ENCODE results near the gene FGF9. TPM values are rescaled to one million over a fixed set of nuclear protein-coding genes. Genes with fewer than 3 reads are reported as not detected.
A peak's percentile ranks its signal among the peaks of the same experiment; 100 is the strongest.

FGF9 gene
- total RNA-seq, 1 experiment from 2014 or later, result not detected

DNA sequence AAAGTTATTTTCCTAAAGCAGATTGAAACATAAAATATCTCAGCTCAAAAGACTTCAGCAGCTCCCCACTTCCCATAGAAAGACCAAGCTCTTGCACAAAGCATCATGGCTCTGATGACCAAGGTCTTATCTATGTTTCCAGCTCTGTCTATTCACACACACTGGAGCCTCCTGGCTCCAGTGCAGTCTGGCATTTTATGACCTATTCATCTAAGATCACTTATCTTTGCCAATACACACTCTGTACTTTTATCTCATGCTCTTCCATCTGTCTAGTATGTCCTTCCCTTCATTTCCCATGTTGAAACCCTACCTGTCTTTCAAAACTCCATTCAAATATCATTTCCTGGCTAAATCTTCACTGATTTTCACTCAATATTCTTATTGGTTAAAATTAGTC is 74.4 kb downstream of the FGF9 start:
- CTCF ChIA-PET, result no interaction called here
- H2AFZ ChIP-seq (ENCODE audit: low read length), result no peak overlapping the region

DNA sequence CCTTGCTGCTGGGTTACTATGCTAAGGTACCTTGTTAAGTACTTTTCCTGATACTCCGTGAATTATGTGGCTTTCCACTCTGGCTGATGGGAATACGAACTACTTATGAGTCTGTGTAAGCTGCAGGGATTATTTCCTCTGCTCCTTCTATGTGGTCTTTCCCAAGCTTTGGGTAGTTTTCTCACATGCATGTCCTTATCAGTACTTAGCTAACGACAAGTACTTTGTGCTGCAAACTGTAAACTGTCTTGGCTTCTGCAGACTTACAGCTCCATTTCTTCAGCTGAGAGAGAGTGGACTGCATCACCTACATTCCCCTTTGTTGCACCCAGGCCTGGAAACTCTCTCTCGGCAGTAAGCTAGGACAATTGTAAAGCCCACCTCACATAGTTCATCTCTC is 76.6 kb downstream of the FGF9 start:
- ATAC-seq (no peak), DNase-seq (no peak)
- H3K4me2 ChIP-seq (ENCODE audit: low read length), result no peak overlapping the region
- H4K20me1 ChIP-seq (ENCODE audit: low read length), result no peaks in the 10 kb centered on the region
- H3K4me1 ChIP-seq (ENCODE audit: insufficient read depth, low read length), result no peaks in the 10 kb centered on the region
- H3F3A ChIP-seq (ENCODE audit: low read length, unreplicated experiment), result no peaks in the 10 kb centered on the region
- H2AFZ ChIP-seq (ENCODE audit: low read length), result no peak overlapping the region
- CTCF ChIA-PET, result no interaction called here
- TF ChIP-seq, protein P1, sequence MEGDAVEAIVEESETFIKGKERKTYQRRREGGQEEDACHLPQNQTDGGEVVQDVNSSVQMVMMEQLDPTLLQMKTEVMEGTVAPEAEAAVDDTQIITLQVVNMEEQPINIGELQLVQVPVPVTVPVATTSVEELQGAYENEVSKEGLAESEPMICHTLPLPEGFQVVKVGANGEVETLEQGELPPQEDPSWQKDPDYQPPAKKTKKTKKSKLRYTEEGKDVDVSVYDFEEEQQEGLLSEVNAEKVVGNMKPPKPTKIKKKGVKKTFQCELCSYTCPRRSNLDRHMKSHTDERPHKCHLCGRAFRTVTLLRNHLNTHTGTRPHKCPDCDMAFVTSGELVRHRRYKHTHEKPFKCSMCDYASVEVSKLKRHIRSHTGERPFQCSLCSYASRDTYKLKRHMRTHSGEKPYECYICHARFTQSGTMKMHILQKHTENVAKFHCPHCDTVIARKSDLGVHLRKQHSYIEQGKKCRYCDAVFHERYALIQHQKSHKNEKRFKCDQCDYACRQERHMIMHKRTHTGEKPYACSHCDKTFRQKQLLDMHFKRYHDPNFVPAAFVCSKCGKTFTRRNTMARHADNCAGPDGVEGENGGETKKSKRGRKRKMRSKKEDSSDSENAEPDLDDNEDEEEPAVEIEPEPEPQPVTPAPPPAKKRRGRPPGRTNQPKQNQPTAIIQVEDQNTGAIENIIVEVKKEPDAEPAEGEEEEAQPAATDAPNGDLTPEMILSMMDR (conservative IDR thresholded peaks at IDR 0.05; ENCODE audit: low read depth, low read length), result no peak
- TF ChIP-seq EZH2phosphoT487 (IDR thresholded peaks at IDR 0.05; ENCODE audit: borderline replicate concordance, low read length), result no peak
- no peak overlapping the region for H3K27ac ChIP-seq (ENCODE audit: low read length)
- no peaks in the 10 kb centered on the region for H3K79me2 ChIP-seq (ENCODE audit: low read length)
- intact Hi-C loops (cut with micrococcal nuclease), result no loop called here
- H3K36me3 ChIP-seq (ENCODE audit: low read depth, low read length), result no peaks in the 10 kb centered on the region
- H3K9me2 ChIP-seq (replicated peaks; ENCODE audit: low read length), result no peaks in the 10 kb centered on the region
- no peaks in the 10 kb centered on the region for H3K27me3 ChIP-seq (ENCODE audit: low read length)
- no peaks in the 10 kb centered on the region for H3K9me3 ChIP-seq (ENCODE audit: low read length)
- POLR2A ChIA-PET (ENCODE audit: unreplicated experiment), result no interaction called here
- H3K4me3 ChIP-seq (ENCODE audit: low read length), result no peak overlapping the region
- no TSS peak for BruUV-seq (replicated peaks)
- H3K9ac ChIP-seq (ENCODE audit: low read length), result no peak overlapping the region

More for the DNA sequence above, 74.4 kb downstream of the FGF9 start:
- Histone ChIP-seq H3K9me2 (replicated peaks; ENCODE audit: low read length) (no peaks in the 10 kb centered on the region), H4K20me1 (ENCODE audit: low read length) (no peaks in the 10 kb centered on the region), H3K36me3 (ENCODE audit: low read depth, low read length) (no peaks in the 10 kb centered on the region), H3K27me3 (ENCODE audit: low read length) (peaks cover 18% of the 10 kb centered on the region; the same call in 1 of the 2 replicates), H3F3A (ENCODE audit: low read length, unreplicated experiment) (no peaks in the 10 kb centered on the region), H3K79me2 (ENCODE audit: low read length) (no peaks in the 10 kb centered on the region), H3K4me3 (ENCODE audit: low read length) (no peak overlapping the region), H3K9me3 (ENCODE audit: low read length) (no peaks in the 10 kb centered on the region), H3K27ac (ENCODE audit: low read length) (no peak overlapping the region), H3K4me1 (ENCODE audit: insufficient read depth, low read length) (no peaks in the 10 kb centered on the region), H3K9ac (ENCODE audit: low read length) (no peak overlapping the region), H3K4me2 (ENCODE audit: low read length) (no peak overlapping the region)
- ATAC-seq (no peak), DNase-seq (no peak)
- BruUV-seq (replicated peaks), result no TSS peak
- intact Hi-C loops (cut with micrococcal nuclease), result no loop called here
- POLR2A ChIA-PET (ENCODE audit: unreplicated experiment), result no interaction called here
- TF ChIP-seq, protein P1 (conservative IDR thresholded peaks at IDR 0.05; ENCODE audit: low read depth, low read length), result no peak
- TF ChIP-seq EZH2 (IDR thresholded peaks at IDR 0.05; ENCODE audit: low read length, unreplicated experiment) (no peak), EZH2phosphoT487 (IDR thresholded peaks at IDR 0.05; ENCODE audit: borderline replicate concordance, low read length) (no peak)

DNA sequence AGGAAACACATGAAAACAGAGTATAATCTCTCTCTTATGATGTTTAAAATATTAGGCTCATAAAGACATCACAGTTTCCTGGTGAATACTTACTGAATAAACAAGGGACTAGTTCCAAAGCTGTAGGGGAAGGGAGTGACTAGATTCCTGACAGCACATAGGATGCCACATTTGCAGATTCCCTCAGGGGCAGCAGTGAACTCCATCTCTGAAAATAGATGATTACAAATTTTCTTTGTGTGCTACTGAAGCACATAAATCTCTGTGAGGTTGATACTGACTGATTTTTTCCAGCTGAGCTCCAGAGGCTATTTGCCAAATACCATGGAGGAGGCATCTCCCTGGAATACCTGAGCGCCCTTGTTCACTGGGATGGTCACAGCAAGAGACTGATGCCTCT is 77.3 kb downstream of the FGF9 start:
- Histone ChIP-seq H3K9ac (ENCODE audit: low read length) (no peak overlapping the region), H3K4me2 (ENCODE audit: low read length) (no peak overlapping the region), H3K4me1 (ENCODE audit: insufficient read depth, low read length) (no peaks in the 10 kb centered on the region), H3K9me2 (replicated peaks; ENCODE audit: low read length) (no peaks in the 10 kb centered on the region), H3K4me3 (ENCODE audit: low read length) (no peak overlapping the region), H4K20me1 (ENCODE audit: low read length) (no peaks in the 10 kb centered on the region), H3K9me3 (ENCODE audit: low read length) (no peaks in the 10 kb centered on the region), H3F3A (ENCODE audit: low read length, unreplicated experiment) (no peaks in the 10 kb centered on the region), H3K27me3 (ENCODE audit: low read length) (no peaks in the 10 kb centered on the region), H3K36me3 (ENCODE audit: low read depth, low read length) (no peaks in the 10 kb centered on the region), H3K79me2 (ENCODE audit: low read length) (no peaks in the 10 kb centered on the region), H3K27ac (ENCODE audit: low read length) (no peak overlapping the region), H2AFZ (ENCODE audit: low read length) (no peak overlapping the region)
- ChIA-PET POLR2A (ENCODE audit: unreplicated experiment) (no interaction called here), CTCF (no interaction called here)
- BruUV-seq (replicated peaks), result no TSS peak
- intact Hi-C loops (cut with micrococcal nuclease), result no loop called here
- peak; percentile 46 for ATAC-seq
- TF ChIP-seq, protein P1 (conservative IDR thresholded peaks at IDR 0.05; ENCODE audit: low read depth, low read length), result no peak
- no peak for TF ChIP-seq EZH2 (IDR thresholded peaks at IDR 0.05; ENCODE audit: low read length, unreplicated experiment)
- no peak for TF ChIP-seq EZH2phosphoT487 (IDR thresholded peaks at IDR 0.05; ENCODE audit: borderline replicate concordance, low read length)
- peak; percentile 6 for DNase-seq
